Progenitor cell of endocrine pancreas (in vitro differentiated cells): ENCODE results near the gene ELF4. TPM values are rescaled to one million over a fixed set of nuclear protein-coding genes. Genes with fewer than 3 reads are reported as not detected.

Experiments used
- DNase-seq: peaks from one replicate; pipeline ENCODE4 v3.0.0; 2021; ENCODE audit warnings: low spot score; ENCODE audit not compliant: unreplicated experiment
- H3K27ac Mint-ChIP-seq: 2 replicates; pipeline ENCODE4 v1.8.0; 2021; ENCODE audit warnings: mild to moderate bottlenecking, moderate library complexity, mixed read lengths
- H3K27me3 Mint-ChIP-seq: 2 replicates; pipeline ENCODE4 v1.8.0; 2021; ENCODE audit warnings: mixed read lengths
- H3K36me3 Mint-ChIP-seq: 2 replicates; pipeline ENCODE4 v1.8.0; 2022; ENCODE audit warnings: mixed read lengths; ENCODE audit not compliant: insufficient read depth
- H3K4me1 Mint-ChIP-seq: 2 replicates; pipeline ENCODE4 v1.8.0; 2021; ENCODE audit warnings: low read depth, mixed read lengths
- H3K4me3 Mint-ChIP-seq: 2 replicates; pipeline ENCODE4 v1.8.0; 2021; ENCODE audit warnings: low read depth, mild to moderate bottlenecking, moderate library complexity, mixed read lengths
- H3K9me3 Mint-ChIP-seq: 2 replicates; pipeline ENCODE4 v1.8.0; 2021; ENCODE audit warnings: low read depth, mixed read lengths
- total RNA-seq: library from RNA; stranded (reverse); gene quantifications from 2 replicates; pipeline ENCODE4 v1.2.1, GENCODE V29; 2021
- TF ChIP-seq, protein P1 (sequence below): fragments of 200-600 bp; sonication (generic); IDR thresholded peaks from one replicate; pipeline ENCODE4 v1.5.0; 2021; ENCODE audit warnings: antibody characterized with exemption, mild to moderate bottlenecking; ENCODE audit not compliant: unreplicated experiment

The ELF4 gene
- total RNA-seq, 1 donor from 2014 or later = 4.8 TPM

DNA sequence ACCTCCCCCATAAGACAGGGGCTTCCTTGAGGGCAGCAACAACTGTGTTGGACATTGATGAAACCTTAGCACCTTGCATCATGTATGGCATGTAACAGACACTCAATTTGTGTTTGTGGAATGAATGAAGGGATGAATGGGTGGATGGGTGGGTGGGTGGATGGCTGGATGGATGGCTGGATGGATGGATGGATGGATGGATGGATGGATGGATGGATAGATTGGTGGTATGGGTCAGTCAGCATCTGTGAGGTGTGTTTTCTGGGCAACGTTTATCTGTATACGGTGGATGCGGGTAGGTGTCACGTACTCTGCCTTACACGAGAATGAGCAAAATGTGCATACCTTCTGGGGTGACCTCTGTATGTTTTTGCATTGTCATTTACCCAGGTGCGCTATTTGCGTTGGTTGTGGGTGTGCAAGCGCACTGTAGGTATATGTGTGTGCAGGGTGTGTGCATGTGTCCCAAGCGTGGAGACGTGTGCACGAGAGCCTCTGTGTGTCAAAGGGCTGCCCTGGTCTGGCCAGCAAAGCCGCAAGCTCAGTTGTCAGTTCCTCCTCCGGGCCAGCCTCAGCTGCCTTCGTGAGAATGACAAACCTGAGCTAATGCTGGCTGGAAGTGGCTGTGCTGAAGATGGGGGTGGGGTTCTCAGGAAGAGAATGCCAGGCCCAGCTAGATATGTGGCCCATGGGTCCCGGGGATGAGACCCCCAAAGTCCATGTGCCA is 26.5 kb downstream of the ELF4 start:
- peaks cover 2% of the 10 kb centered on the region for H3K4me1 Mint-ChIP-seq
- DNase-seq = no peak
- no peak overlapping the region for H3K4me3 Mint-ChIP-seq
- H3K36me3 Mint-ChIP-seq = peaks cover 6% of the 10 kb centered on the region
- H3K27ac Mint-ChIP-seq = no peak overlapping the region
- H3K9me3 Mint-ChIP-seq = peaks cover 16% of the 10 kb centered on the region
- peaks cover 3% of the 10 kb centered on the region for H3K27me3 Mint-ChIP-seq
- TF ChIP-seq, protein P1, sequence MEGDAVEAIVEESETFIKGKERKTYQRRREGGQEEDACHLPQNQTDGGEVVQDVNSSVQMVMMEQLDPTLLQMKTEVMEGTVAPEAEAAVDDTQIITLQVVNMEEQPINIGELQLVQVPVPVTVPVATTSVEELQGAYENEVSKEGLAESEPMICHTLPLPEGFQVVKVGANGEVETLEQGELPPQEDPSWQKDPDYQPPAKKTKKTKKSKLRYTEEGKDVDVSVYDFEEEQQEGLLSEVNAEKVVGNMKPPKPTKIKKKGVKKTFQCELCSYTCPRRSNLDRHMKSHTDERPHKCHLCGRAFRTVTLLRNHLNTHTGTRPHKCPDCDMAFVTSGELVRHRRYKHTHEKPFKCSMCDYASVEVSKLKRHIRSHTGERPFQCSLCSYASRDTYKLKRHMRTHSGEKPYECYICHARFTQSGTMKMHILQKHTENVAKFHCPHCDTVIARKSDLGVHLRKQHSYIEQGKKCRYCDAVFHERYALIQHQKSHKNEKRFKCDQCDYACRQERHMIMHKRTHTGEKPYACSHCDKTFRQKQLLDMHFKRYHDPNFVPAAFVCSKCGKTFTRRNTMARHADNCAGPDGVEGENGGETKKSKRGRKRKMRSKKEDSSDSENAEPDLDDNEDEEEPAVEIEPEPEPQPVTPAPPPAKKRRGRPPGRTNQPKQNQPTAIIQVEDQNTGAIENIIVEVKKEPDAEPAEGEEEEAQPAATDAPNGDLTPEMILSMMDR = no peak

DNA sequence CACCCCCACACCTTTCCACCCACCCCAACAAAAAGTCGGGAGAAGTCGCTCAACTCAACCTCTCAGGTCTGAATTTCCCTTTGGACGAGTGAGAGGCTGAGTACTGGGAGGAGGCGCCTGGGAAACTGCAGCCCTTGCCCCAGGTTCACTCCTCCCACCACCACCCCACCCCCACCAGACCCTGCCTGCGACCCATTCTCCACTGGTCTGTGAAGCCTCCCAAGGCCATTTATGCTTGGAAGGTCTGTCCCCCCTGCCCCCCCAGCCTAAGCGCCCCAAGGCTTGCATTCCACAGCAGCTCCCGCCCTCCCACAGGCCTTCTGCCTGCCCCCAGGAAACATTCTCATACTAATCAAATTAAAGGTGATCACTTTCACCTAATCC is 27.2 kb downstream of the ELF4 start:
- H3K4me3 Mint-ChIP-seq = no peak overlapping the region
- H3K27ac Mint-ChIP-seq = no peak overlapping the region
- H3K9me3 Mint-ChIP-seq = peaks cover 16% of the 10 kb centered on the region
- no peak for DNase-seq
- peaks cover 3% of the 10 kb centered on the region for H3K27me3 Mint-ChIP-seq
- TF ChIP-seq, protein P1 = no peak
- H3K4me1 Mint-ChIP-seq = peaks cover 2% of the 10 kb centered on the region
- peaks cover 6% of the 10 kb centered on the region for H3K36me3 Mint-ChIP-seq

DNA sequence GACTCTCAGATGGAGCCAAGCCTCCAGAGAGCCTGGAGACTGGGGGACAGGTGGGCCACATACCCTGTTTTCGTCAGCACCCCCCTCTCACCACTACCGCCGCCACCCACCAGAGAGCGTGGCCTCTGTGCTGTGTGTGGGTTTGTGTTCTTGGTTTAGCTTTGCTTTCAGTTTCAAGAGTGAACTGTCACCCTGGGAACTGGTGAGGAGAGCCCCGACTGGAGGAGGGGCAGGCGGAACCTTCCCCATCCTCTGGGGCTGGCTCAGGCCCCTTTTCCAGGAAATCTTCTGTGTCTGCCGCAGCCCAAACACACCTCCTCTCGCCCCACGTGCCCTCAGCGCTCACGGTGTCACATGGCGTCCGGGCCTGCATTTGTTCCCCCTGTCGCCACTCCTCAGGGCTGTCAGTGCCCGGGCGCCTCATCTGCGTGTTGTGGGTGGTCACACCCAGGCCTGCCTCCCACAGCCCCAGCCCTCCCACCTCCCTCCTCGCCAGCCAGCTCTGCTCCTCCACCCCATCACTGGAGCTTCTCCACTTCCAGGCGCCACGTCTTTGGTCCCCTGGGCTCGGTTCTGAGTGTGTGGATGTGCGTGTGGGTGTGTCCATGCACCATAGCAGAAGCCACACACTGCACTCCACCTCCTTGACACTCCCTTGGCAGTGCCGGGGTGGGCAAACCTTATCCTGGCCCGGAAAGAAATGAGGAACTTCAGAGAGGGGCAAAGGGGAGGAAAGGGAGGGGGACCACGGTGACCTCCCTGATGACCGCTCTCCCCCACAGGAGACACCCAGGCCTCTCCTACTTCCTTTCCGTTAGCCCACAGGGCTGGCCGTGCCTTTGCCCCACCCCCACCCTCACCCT is 27.8 kb downstream of the ELF4 start:
- no peak for DNase-seq
- Mint-ChIP-seq H3K36me3 (peaks cover 3% of the 10 kb centered on the region), H3K27me3 (no peaks in the 10 kb centered on the region), H3K4me1 (peaks cover 2% of the 10 kb centered on the region), H3K4me3 (no peak overlapping the region), H3K9me3 (peaks cover 12% of the 10 kb centered on the region), H3K27ac (no peak overlapping the region)
- TF ChIP-seq, protein P1 = no peak

DNA sequence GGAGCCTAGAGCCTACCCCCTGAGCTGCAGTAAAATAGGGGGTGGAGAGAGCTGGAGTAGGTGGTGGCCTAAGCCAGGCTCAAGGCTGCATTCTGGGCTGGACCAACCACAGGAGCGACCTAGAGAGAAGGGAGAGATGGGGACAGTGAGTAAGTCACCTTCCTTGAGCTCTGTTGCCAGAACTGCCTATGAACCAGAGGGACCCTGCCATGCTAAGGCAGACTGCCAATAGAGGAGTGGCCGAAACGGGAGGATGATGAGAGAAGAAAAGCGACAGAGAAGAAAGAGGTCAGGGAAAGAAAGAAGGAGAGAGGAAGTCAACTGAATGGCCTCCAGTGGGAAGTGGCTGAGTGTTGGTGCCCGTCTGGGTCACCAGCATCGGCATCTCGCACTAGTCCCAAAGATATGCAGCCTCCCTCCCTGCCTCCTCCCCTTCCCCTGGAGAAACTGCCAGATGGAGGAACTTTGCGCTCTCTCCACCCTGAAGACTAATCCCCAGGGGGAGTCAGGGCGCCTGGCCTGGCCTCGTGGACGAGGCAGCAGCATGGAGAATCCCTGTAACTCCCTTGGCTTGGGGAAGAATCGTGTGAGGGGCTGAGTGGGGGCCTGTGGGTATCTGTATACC is 28.8 kb downstream of the ELF4 start:
- H3K36me3 Mint-ChIP-seq = peaks cover 3% of the 10 kb centered on the region
- no peak overlapping the region for H3K4me3 Mint-ChIP-seq
- H3K27ac Mint-ChIP-seq = no peak overlapping the region
- H3K9me3 Mint-ChIP-seq = peaks cover 12% of the 10 kb centered on the region
- H3K27me3 Mint-ChIP-seq = no peaks in the 10 kb centered on the region
- no peak for DNase-seq
- peaks cover 2% of the 10 kb centered on the region for H3K4me1 Mint-ChIP-seq
- TF ChIP-seq, protein P1 = no peak

DNA sequence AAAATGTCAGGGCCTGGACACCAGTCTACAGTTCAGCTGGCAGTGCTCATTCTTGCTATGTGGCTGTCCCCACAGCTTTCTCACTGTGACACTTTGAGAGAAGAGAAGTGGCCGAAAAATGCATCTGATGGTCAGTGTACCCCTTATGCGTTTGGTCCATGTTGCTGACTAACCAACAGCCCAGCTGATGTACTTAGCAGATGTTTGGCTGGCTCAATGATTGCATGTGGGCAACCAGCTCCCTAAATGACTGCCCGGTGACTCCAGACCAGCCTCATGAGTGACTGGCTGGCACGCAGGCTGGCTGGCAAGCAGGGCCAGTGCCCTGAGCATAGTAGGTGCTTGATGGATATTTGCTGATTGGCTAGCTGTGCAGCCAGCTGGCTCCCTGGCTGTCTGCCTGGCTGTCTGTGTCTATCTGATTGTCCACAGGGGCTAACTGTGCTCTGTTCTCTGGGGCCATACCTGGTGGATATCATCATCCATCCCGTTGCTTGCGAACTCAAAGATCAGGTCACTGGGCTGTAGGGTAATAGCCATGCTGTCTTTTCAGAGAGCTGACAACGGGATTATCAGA is 29.4 kb downstream of the ELF4 start:
- TF ChIP-seq, protein P1 = no peak
- no peak overlapping the region for H3K27ac Mint-ChIP-seq
- H3K4me1 Mint-ChIP-seq = peaks cover 2% of the 10 kb centered on the region
- H3K9me3 Mint-ChIP-seq = peaks cover 12% of the 10 kb centered on the region
- DNase-seq = no peak
- H3K36me3 Mint-ChIP-seq = peaks cover 3% of the 10 kb centered on the region
- no peak overlapping the region for H3K4me3 Mint-ChIP-seq
- no peaks in the 10 kb centered on the region for H3K27me3 Mint-ChIP-seq
